ENCODE data around the gene SLBP.

The SLBP gene

GRCh38 chr4:1737666-1738065, 25.5 kb upstream of the SLBP start:
- DNase-seq (ENCODE audit: extremely low read depth, insufficient read length), result no peak
- Histone ChIP-seq H3K36me3 (ENCODE audit: control insufficient read depth, insufficient read depth, low read length) (peaks cover 63% of the 10 kb centered on the region), H3K4me3 (replicated peaks; ENCODE audit: low read depth, low read length) (no peak overlapping the region), H3K27me3 (replicated peaks; ENCODE audit: control insufficient read depth, insufficient read depth, low read length) (no peaks in the 10 kb centered on the region)
- no peak for TF ChIP-seq CTCF (IDR thresholded peaks at IDR 0.05; ENCODE audit: insufficient read depth, low read length, poor library complexity, severe bottlenecking)

GRCh38 chr4:1736812-1737211, 24.7 kb upstream of the SLBP start:
- no peak for TF ChIP-seq CTCF (IDR thresholded peaks at IDR 0.05; ENCODE audit: insufficient read depth, low read length, poor library complexity, severe bottlenecking)
- DNase-seq (ENCODE audit: extremely low read depth, insufficient read length), result no peak
- H3K4me3 ChIP-seq (replicated peaks; ENCODE audit: low read depth, low read length), result no peak overlapping the region
- peaks cover 64% of the 10 kb centered on the region for H3K36me3 ChIP-seq (ENCODE audit: control insufficient read depth, insufficient read depth, low read length)
- no peaks in the 10 kb centered on the region for H3K27me3 ChIP-seq (replicated peaks; ENCODE audit: control insufficient read depth, insufficient read depth, low read length)

- Histone ChIP-seq H3K4me3 (replicated peaks; ENCODE audit: low read depth, low read length) (no peak overlapping the region), H3K36me3 (ENCODE audit: control insufficient read depth, insufficient read depth, low read length) (peaks cover 62% of the 10 kb centered on the region), H3K27me3 (replicated peaks; ENCODE audit: control insufficient read depth, insufficient read depth, low read length) (no peaks in the 10 kb centered on the region)
- DNase-seq (ENCODE audit: extremely low read depth, insufficient read length), result no peak
- no peak for TF ChIP-seq CTCF (IDR thresholded peaks at IDR 0.05; ENCODE audit: insufficient read depth, low read length, poor library complexity, severe bottlenecking)
Observed at GRCh38 chr4:1735215-1735614, 23.1 kb upstream of the SLBP start.

- no peak for TF ChIP-seq CTCF (IDR thresholded peaks at IDR 0.05; ENCODE audit: insufficient read depth, low read length, poor library complexity, severe bottlenecking)
- Histone ChIP-seq H3K36me3 (ENCODE audit: control insufficient read depth, insufficient read depth, low read length) (peaks cover 64% of the 10 kb centered on the region), H3K27me3 (replicated peaks; ENCODE audit: control insufficient read depth, insufficient read depth, low read length) (no peaks in the 10 kb centered on the region), H3K4me3 (replicated peaks; ENCODE audit: low read depth, low read length) (no peak overlapping the region)
- no peak for DNase-seq (ENCODE audit: extremely low read depth, insufficient read length)
Observed at GRCh38 chr4:1732911-1733310, 20.8 kb upstream of the SLBP start.

- H3K27me3 ChIP-seq (replicated peaks; ENCODE audit: control insufficient read depth, insufficient read depth, low read length), result no peaks in the 10 kb centered on the region
- H3K36me3 ChIP-seq (ENCODE audit: control insufficient read depth, insufficient read depth, low read length), result peaks cover 58% of the 10 kb centered on the region
- no peak for TF ChIP-seq CTCF (IDR thresholded peaks at IDR 0.05; ENCODE audit: insufficient read depth, low read length, poor library complexity, severe bottlenecking)
- DNase-seq (ENCODE audit: extremely low read depth, insufficient read length), result no peak
- H3K4me3 ChIP-seq (replicated peaks; ENCODE audit: low read depth, low read length), result no peak overlapping the region
Observed at GRCh38 chr4:1731180-1731579, 19.1 kb upstream of the SLBP start.

- Histone ChIP-seq H3K4me3 (replicated peaks; ENCODE audit: low read depth, low read length) (no peak overlapping the region), H3K36me3 (ENCODE audit: control insufficient read depth, insufficient read depth, low read length) (peaks cover 58% of the 10 kb centered on the region), H3K27me3 (replicated peaks; ENCODE audit: control insufficient read depth, insufficient read depth, low read length) (no peaks in the 10 kb centered on the region)
- DNase-seq (ENCODE audit: extremely low read depth, insufficient read length), result no peak
- TF ChIP-seq CTCF (IDR thresholded peaks at IDR 0.05; ENCODE audit: insufficient read depth, low read length, poor library complexity, severe bottlenecking), result no peak
Observed at GRCh38 chr4:1730532-1731135, 18.5 kb upstream of the SLBP start.
